Stimulated activated CD8-positive, alpha-beta memory T cell treated with anti-CD3 and anti-CD28 coated beads, Interleukin-7, amount 100 ng/mL, for 4 hours (primary cell): ENCODE measurements around the gene MAP3K12.
"Not testable (repeated sequence)": the region's sequence is repeated elsewhere in the genome, so short reads cannot be mapped to it uniquely, and the experiment has no call there.

Source experiments
- DNase-seq, 2 donors: peaks; one replicate each; pipeline ENCODE4 v3.0.0-alpha.2; 2020; ENCODE audit warnings: low read depth in 2 of 2

MAP3K12 gene

DNA sequence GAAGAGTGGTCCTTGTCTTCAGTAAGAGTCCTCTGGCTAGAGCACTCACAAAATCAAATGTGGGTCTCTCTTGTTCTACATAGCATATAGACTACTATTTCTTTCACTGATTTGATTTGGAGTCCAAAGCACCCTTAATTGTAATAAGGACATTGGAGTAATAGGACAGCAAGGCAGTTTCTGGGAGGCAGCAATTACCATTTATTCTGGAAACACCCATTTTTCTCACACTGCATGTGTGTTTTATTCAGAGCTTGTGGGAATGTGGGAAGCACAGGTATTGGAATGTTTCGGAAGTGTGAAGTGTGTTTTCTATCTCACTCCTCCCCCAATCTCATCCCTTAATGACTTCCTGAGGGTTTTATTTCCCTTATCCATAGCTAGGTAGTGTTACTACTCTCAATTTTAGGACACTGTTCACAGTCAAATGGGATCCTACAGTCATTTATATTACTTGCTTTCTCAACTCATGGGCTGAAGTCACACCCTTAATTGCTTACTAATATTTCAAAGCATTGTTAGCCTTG, 27.1 kb downstream of the MAP3K12 start:
- no peak for DNase-seq

DNA sequence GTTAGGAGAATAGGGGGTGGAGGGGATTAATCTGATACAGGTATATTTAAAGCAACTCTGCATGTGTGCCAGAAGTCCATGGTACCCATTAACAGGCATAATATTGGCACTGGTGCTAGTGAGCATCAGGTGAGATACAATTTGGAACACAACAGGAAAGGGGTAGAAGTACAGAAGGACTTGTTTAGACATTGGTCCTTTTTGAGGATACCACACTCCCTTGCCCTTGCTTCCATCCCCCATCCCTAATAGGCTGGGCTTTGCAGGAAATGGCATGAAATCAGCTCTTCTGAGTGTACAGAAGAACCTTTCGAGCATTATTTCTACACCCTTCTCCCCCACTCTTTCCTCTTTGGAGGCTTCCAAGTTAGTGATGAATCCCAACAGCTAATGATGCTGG, 31.0 kb downstream of the MAP3K12 start:
- DNase-seq: no peak

DNA sequence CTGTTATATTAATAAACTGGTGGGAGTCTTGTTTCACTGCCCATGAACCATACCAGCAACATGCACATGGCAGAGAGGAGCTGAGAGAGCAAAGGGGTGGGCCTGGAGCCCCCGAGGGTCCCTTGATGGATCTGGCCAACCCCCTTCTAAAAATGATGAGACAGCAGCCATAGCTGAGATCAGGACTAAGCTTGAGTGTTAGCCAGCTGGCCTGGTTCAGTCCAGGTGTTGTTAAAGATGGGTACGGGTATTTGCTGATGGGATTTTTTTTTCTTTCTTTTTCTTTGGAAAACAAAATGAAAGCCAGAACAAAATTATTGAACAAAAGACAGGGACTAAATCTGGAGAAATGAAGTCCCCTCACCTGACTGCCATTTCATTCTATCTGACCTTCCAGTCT, 31.4 kb downstream of the MAP3K12 start:
- DNase-seq: no peak

DNA sequence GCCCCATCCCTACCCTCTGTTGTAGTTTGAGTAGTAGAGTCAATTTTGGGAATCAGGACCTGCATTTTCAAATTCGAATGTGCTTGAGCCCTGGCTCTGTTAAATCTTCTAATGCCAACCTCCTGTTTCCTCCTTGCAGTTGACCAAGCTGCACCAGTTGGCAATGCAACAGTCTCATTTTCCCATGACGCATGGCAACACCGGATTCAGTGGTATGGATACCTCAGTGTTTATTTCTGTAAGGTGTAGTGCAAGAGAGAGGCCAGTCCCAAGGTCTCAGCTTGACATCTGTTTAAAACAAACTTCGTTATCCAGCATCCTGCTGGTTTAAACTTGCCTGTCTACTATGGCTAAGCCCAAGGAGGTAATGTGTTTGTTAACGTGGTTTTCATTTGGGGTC, 32.2 kb downstream of the MAP3K12 start:
- DNase-seq: no peak

DNA sequence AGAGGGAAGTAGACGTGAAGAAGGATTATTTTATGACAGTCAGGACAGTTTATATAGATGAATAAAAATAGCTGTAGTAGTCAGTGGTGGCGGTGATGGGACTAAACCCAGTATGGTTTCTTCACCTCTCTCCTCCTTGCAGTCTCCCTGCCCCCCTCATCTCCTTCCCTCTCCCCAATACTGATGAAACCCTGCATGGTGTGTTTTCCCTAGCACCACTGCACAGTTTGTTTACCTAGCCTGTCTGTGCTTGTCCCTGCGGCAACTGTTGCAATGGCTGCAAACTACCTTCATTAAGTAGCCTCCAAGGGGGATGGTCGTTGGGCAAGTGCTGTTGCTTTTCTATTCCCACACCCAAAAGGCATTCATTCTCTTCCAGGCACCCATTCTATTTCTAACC, 32.6 kb downstream of the MAP3K12 start:
- no peak for DNase-seq

DNA sequence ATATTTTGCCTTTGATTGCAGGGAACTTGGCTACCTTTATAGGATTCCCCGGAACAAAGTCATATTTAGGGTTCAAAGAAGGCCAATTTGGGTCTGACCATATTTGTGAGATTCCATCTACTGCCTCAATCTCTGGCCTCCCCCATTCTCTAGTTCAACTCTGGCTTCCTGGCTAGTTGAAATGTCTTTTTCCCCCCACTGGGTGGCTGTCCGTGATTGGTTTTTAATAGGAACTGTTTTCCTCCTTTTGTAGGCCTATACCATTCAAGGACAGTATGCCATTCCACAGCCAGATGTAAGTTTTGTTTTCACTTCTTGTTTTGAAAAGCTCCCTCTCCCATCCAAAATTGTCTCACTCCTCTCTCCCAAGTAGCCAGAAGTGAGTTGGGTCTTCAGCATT, 33.6 kb downstream of the MAP3K12 start:
- DNase-seq: no peak

DNA sequence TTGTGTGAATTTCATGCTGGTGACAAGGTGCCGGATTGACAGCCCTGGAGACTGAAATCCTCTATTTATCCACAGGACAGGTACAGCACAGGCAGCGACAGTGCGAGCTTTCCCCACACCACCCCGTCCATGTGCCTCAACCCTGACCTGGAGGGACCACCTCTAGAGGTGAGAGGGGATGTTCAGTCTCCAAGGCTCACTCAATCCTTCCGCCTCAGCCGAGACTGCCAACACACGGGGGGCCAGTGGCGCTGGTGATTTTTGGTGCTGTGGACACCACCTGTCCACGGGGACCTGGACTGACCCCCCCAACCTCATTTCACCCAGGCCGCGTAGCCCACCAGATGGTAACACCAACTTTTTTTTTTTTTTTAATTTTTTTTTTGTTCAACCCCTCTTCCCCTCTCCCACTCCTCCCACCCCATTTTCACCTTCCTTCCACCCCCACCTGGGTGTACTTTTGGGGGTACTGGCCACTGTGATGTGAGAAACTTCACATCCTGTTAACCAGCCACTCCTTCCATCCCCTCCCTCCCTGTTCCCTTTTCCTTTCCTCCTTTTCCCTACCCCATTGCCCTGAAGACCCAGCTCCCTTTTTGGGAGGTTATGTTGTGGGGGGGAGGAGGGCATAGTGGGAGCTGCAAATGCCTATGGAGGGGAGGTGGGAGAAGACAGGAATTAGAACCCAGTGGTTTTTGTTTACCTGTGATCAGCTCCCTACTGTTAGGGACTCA, 34.4 kb downstream of the MAP3K12 start:
- DNase-seq: no peak

DNA sequence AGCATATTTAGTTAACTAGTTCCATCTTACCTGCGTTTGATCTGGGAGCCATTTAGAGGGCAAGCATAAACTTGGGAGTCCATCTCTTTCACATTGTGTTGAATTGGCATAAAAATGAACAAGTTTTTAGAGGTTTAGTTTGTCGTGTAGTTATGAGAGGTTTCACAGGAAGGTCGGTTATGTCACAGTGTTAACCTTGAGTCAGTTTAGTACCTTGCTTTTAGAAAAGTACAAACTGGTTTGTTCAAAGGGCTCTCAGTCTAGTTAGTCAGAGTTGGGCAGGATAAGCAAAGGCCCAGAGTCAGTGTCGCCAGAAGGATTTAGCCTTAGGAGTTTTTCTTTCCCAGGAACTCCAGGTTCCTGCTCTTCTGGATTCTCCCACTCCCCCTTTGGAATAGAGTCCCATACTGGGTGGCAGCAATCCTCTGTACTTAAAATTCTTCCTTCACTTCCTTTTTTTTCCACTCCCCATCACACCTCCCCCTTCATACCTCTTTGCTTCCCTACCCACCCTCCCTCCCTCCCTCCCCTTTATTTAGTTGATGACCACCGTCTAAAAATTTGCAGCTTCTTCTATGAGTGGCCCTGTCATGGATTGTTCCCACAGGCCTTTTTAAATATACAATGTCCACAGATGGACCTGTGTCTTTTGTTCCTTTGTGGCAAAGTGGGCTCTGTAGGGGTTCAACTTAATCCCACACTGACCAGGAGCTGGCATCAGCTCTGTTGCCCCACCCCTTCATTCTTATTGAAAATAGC, 35.3 kb downstream of the MAP3K12 start:
- no peak for DNase-seq

DNA sequence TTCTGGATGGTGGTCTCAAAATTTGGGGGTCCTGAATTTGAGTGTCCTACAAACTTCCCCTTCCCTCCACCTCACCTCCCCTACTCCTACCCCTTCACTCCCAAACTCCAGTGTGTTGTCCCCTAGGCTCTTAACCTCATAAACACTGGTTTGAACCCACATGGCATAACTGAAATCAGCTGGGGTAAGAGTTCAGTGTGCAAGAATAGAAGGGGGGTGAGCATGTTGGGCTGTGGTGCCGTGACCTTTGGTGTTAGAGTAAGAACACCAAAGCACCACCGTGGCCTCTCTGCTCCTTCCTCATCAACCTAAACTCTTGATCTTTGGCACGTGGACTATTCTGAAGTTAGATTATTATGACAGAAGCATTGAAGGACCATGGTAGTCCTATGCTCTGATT, 36.3 kb downstream of the MAP3K12 start:
- DNase-seq: no peak

DNA sequence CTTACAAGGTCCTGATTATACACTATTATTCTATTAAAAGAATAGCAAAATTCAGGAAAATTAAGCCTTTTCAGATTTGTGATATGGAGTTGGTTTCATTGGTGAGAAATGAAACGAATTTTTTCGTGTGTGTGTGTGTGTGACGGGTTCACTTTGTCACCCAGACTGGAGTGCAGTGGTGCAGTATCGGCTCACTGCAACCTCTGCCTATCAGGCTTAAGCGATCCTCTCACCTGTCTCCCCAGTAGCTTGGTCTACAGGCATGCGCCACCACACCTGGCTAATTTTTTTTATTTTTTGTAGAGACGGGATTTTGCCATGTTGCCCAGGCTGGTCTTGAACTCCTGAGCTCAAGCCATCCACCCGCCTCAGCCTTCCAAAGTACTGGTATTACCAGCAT, 37.7 kb downstream of the MAP3K12 start:
- DNase-seq: no peak

DNA sequence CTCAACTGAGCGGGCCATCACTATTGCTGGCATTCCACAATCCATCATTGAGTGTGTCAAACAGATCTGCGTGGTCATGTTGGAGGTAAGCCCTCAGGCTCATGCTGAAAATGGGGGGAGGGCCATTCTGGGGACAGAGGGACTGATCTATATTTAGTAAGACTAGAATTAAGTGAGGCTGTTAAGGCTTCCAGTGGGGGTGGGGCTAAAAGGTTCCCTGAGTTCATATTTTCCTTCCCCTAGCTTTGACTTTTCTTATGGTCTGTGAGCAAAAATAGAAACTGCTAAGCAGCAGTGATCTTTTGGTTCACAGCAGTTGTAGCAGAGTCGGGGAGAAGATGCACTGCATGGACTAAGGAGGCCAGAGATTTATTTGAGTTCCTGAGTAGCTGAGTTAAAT, 38.2 kb downstream of the MAP3K12 start:
- no peak for DNase-seq

DNA sequence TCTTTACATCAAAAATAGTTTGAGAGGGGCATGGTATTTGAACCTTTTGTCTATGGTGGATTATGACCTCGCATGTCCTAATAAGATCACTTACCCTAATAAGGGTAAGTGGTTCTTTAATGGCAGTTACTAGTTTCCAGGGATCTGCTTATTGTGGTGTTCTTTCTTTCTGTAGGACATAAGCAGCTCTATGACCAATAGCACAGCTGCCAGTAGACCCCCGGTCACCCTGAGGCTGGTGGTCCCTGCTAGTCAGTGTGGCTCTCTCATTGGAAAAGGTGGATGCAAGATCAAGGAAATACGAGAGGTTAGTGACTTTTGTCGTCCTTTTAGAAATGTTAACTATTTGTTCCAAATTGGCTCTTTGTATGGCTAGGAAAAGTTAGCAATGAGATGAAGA, 40.2 kb downstream of the MAP3K12 start:
- no peak for DNase-seq

DNA sequence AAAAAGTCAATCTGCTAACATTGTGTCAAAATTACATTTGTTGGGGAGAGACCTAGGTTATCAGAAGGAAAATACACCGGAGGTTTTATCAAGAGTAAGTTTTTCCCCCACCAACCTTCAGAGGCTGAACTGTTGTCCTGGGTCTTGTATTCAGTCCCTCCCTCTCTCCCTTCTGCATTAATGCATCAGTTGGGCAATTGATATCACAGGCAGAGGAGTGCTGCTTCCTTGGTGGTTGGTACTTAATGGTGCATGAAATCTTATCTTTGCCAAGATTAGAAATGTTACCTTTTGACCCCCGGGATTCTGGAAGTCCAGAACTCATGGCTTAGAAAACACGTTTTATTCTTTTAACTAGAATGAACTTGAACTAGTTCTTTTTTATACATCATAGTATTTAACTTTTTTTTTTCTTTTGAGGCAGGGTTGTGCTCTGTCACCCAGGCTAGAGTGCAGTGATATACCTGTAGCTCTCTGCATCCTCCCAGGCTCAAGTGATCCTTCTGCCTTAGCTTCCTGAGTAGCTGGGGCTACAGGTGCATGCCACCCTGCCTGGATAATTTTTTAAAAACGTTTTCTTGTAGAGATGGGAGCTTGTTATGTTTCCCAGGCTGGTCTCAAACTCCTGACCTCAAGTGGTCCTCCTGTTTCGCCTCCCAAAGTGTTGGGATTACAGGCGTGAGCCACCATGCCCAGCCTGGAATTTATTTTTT, 42.4 kb downstream of the MAP3K12 start:
- DNase-seq: no peak

DNA sequence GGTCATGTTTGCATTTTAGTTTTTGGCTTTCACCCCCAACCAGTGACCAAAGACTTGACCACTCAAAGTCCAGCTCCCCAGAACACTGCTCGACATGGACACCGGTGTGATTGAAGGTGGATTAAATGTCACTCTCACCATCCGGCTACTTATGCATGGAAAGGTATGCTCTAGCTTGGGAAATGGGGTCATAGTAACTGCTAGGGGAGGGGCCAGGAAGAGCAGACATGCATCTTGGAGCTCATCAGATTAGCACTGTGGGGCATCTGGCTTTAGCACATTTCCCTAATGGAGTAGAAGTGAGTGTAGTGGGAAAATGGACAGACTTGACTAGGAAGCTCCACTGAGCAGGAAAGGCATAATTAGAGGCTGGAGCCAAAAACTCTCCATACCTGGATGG, 44.6 kb downstream of the MAP3K12 start:
- no peak for DNase-seq

DNA sequence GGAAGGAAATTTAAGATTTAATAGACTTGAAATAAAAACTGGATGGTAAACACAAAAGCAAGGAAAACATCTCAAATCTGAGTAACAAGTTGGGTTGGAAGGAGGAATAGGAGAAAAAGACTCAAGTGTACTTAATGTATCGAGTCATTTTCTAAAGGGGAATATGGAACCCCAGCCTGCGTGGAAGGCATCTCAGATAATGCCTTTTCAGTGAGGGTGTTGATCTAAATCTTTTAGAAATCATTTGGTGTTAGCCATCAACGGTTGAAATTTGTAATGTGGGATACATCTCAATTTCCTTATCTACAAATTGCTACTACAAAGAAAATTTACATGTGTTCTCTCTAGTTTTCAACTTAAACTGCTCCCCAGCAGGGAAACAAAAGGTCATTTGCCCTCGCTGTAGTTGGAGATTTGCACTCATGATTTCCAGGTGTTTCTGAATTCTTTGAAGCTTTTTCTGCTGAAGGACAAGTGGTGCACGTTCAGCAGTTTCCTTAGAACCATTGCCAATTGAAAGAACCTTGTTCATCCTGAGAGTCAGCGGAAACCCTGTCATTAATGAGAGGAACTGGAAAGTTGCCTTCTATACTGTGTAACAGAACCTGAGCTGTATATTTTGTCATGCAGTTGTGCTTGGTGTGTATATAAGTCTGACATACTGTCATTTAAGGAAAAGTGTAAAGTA, 45.2 kb downstream of the MAP3K12 start:
- DNase-seq: no peak

DNA sequence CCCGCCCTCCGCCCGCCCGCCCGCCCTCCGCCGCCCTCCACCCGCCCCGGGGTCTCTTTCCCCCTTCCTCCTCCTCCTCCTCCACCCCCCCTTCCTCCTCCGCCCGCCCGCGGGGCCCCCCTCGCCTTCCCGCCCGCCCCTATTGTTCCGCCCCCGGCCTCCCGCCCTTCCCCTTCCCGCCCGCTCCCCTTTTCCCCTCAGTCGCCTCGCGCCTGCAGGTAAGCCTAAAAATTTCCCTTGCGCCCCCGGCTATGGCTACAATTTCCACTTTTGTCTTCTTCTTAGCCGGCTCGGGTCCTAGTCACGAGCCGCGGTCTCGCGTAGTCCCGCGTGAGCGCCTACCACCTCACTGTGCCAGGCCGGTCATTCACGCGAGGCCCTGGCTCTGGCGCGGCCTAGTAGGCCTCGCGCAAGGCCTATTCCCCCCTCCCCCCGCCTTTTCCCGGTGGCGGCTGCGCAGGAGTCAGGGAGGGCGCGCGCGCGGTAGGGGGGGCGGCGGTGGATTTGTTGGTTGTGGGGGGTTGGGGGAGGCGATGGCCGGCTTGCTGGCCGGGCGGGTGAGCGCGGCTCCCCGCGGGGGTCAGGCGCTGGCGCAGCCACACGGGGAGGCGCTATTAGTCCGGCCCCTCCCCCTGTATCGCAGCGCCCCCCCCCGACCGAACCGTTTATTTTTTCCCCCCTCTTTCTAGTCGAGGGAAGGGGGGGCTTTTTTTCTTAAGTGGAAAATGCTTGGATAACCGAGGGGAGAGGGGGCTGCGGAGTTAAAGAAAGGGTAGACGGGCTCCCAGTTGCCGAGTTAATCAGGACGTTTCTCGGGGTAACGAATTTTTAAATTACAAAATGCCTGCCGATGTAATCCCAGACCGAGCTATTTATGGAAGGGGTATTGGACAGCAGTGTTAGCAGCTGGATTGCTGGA, 46.8 kb downstream of the MAP3K12 start:
- DNase-seq: peak; percentile 53 to 75

DNA sequence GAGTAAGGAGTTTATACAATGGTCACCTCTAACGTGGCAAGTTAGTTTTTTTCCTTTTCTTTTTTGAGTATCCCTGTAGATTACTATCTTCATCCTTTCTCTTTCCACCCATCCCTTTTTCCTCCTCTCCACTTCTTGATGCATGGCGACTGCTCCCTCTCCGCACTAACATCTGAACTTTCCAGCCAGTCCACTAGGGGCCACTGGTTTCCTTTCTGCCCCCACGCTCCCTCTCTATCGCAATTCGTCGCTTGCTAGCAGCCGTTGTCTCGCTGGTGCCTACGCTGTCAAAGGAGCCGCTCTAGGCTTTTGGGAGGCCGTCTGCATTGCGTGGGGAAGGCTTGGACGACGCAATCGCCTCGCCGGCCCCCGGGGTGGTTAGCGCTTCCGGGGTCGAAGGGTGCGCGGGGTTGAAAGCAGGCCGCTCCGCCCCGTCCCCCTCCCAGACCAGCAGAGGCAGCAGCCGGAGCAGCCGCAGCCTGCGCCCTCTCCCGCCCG, 47.5 kb downstream of the MAP3K12 start, which contains the start of gene PCBP2:
PCBP2 (plus strand) TSS at position 442 of the 498 bp plus-strand sequence. CDS start 2,699 bp downstream, outside the sequence.
- DNase-seq: peak; percentile 96 to 98

DNA sequence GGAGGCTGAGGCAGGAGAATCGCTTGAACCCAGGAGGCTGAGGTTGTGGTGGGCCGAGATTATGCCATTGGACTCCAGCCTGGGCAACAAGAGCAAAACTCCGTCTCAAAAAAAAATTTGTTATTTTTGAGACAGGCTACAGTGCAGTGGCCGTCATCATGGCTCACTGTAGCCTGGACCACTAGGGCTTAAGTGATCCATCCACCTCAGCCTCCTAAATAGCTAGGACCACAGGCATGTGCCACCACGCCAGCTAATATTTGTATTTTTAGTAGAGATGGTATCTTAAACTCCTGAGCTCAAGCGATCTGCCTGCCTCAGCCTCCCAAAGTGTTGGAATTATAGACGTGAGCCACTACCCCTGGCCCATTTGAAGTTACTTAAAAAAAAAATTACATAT, 48.3 kb downstream of the MAP3K12 start:
- DNase-seq: no peak

DNA sequence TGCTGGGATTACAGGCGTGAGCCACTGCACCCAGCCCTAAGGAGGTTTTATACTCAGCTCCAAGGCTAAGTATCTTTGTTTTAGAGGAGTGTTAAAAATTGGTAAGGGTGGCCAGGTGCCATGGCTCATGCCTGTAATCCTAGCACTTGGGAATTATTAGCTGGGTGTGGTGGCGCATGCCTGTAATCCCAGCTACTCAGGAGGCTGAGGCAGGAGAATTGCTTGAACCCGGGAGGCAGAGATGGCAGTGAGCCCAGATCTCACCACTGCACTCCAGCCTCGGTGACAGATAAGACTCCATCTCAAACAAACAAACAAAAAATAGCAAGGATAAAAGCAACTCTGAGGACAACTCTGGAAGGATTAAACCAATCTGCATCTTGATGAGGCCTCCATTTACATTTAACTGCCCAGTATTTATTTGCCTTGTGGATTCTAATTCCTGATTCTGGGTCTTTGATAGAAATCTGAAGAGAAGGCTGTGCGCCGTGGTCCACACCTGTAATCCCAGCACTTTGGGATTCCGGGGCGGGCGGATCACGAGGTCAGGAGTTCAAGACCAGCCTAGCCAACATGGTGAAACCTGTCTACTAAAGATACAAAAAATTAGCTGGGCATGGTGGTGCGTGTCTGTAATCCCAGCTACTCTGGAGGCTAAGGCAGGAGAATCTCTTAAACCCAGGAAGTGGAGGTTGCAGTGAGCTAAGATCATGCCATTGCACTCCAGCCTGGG, 54.5 kb downstream of the MAP3K12 start:
- DNase-seq: not testable (repeated sequence)

DNA sequence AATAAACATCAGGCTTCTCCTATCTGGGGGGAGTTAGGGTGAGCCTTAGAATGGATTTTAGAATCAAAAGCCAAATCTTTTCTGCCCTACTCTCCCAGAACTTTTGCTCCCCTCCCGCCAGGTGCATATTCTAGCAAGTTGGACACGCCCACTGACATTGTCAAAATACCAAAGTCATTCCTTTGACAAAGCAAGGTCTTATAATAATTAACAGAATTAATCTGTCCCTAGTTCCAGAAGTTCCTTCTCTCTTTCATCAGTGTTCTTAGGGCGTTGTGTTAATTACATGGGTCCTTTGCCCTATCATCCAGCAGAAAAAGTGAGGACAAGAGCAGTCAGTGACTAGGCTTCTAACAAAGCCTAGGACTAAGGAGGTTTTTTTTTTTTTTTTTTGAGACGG, 55.3 kb downstream of the MAP3K12 start:
- DNase-seq: no peak
